H1 (cell line): ENCODE results near the gene ERAP2. TPM values are rescaled to one million over a fixed set of nuclear protein-coding genes. Genes with fewer than 3 reads are reported as not detected.

ENCODE experiments used
- CTCF ChIA-PET: fragments of 300-600 bp; sonication (Branson Sonifier 250); formaldehyde crosslinking; loops from one replicate; lab custom pipeline; 2021; ENCODE audit not compliant: partially characterized antibody; lab: Charles Lee
- POLR2A ChIA-PET: fragments of 300-600 bp; sonication (Branson Sonifier 250); formaldehyde crosslinking; loops from one replicate; lab custom pipeline; 2021; ENCODE audit warnings: inconsistent platforms; ENCODE audit not compliant: partially characterized antibody; lab: Charles Lee
- DNase-seq, 2 experiments: peaks; one replicate each; pipeline versions ENCODE4 v3.0.0 to v3.0.0-alpha.2; 2010 to 2022; ENCODE audit warnings: low spot score in 2 of 2, low read depth in 1 of 2, mixed read lengths in 1 of 2
- FAIRE-seq: peaks from 2 replicates; lab custom pipeline; 2011; peaks lifted over from hg19 to GRCh38; lab: Jason Lieb, UNC
- H2AFZ ChIP-seq: 2 replicates; pipeline ENCODE4 v1.8.1; 2012; ENCODE audit warnings: low read length, inconsistent platforms
- H2AK5ac ChIP-seq: 2 replicates; pipeline ENCODE4 v1.6.1; 2013; ENCODE audit warnings: low read depth, low read length
- H2BK120ac ChIP-seq: replicated peaks from 2 replicates; pipeline ENCODE3; 2013; ENCODE audit warnings: low read depth, low read length, inconsistent platforms
- H2BK12ac ChIP-seq: 2 replicates; pipeline ENCODE4 v1.6.1; 2013; ENCODE audit warnings: low read depth, low read length
- H2BK15ac ChIP-seq: 2 replicates; pipeline ENCODE4 v1.6.1; 2013; ENCODE audit warnings: low read length
- H2BK20ac ChIP-seq: 2 replicates; pipeline ENCODE4 v1.6.1; 2013; ENCODE audit warnings: low read length
- H2BK5ac ChIP-seq: 2 replicates; pipeline ENCODE4 v1.6.1; 2013; ENCODE audit warnings: low read depth, low read length
- H3K14ac ChIP-seq: 2 replicates; pipeline ENCODE4 v1.6.1; 2013; ENCODE audit warnings: inconsistent platforms; ENCODE audit not compliant: insufficient read length
- H3K18ac ChIP-seq: 2 replicates; pipeline ENCODE4 v1.6.1; 2013; ENCODE audit warnings: low read length; ENCODE audit errors: extremely low read depth
- H3K23ac ChIP-seq: 2 replicates; pipeline ENCODE4 v1.6.1; 2013; ENCODE audit warnings: inconsistent platforms; ENCODE audit not compliant: insufficient read length
- H3K23me2 ChIP-seq: 2 replicates; pipeline ENCODE4 v1.6.1; 2013; ENCODE audit warnings: low read depth, low read length
- H3K27ac ChIP-seq: 2 replicates; pipeline ENCODE4 v1.6.1; 2011; ENCODE audit warnings: low read depth, low read length, inconsistent platforms
- H3K27me3 ChIP-seq, 4 experiments: replicated peaks in 1 of 4; 1 replicate in 1 of 4; 2 replicates in 3 of 4; pipeline versions ENCODE4 v1.6.1 to v1.8.1; 2011 to 2013; ENCODE audit warnings: low read length in 3 of 4, mild to moderate bottlenecking in 3 of 4, inconsistent platforms in 2 of 4, mixed read lengths in 2 of 4, moderate library complexity in 1 of 4; ENCODE audit not compliant: control insufficient read depth in 3 of 4, insufficient read depth in 3 of 4; ENCODE audit errors: extremely low read depth in 1 of 4
- H3K36me3 ChIP-seq, 4 experiments: 2 replicates each; pipeline versions ENCODE4 v1.6.1 to v1.8.1; 2011 to 2013; ENCODE audit warnings: mild to moderate bottlenecking in 4 of 4, low read length in 3 of 4, moderate library complexity in 2 of 4, control low read depth in 1 of 4, inconsistent platforms in 1 of 4; ENCODE audit not compliant: insufficient read depth in 4 of 4, control insufficient read depth in 2 of 4
- H3K4ac ChIP-seq: replicated peaks from 2 replicates; pipeline ENCODE3; 2013; ENCODE audit warnings: low read length, low read depth, mixed read lengths, inconsistent platforms; ENCODE audit not compliant: insufficient read length
- H3K4me1 ChIP-seq, 4 experiments: replicated peaks in 1 of 4; 1 replicate in 1 of 4; 2 replicates in 3 of 4; pipeline versions ENCODE4 v1.6.1 to v1.8.1; 2011 to 2013; ENCODE audit warnings: low read length in 3 of 4, inconsistent platforms in 2 of 4, mixed read lengths in 1 of 4; ENCODE audit not compliant: insufficient read depth in 4 of 4, control insufficient read depth in 3 of 4
- H3K4me2 ChIP-seq, 2 experiments: 2 replicates each; pipeline versions ENCODE4 v1.6.1 to v1.8.1; 2011 to 2013; ENCODE audit warnings: low read depth in 2 of 2, low read length in 2 of 2, control low read depth in 1 of 2, inconsistent platforms in 1 of 2, mild to moderate bottlenecking in 1 of 2; ENCODE audit not compliant: insufficient read depth in 1 of 2
- H3K4me3 ChIP-seq, 4 experiments: fragments of 200-600, 300-600 bp in 1 of 4; sonication (generic), shearing (Covaris generic), sonication (Bioruptor Twin) in 1 of 4; 2 replicates each; pipeline versions ENCODE4 v1.5.1 to v1.8.1; 2011 to 2016; ENCODE audit warnings: low read length in 4 of 4, low read depth in 3 of 4, control low read depth in 2 of 4, inconsistent platforms in 2 of 4, mild to moderate bottlenecking in 2 of 4, mixed read lengths in 1 of 4, moderate library complexity in 1 of 4; ENCODE audit not compliant: insufficient read depth in 2 of 4; ENCODE audit errors: extremely low read depth in 1 of 4
- H3K56ac ChIP-seq: replicated peaks from 2 replicates; pipeline ENCODE3; 2013; ENCODE audit warnings: low read depth, mild to moderate bottlenecking, mixed read lengths, low read length, inconsistent platforms; ENCODE audit not compliant: insufficient read length
- H3K79me1 ChIP-seq: 2 replicates; pipeline ENCODE4 v1.6.1; 2013; ENCODE audit warnings: low read depth, low read length, control low read depth
- H3K79me2 ChIP-seq, 2 experiments: 2 replicates each; pipeline versions ENCODE4 v1.6.1 to v1.8.1; 2012 to 2013; ENCODE audit warnings: low read length in 2 of 2, mild to moderate bottlenecking in 2 of 2, inconsistent platforms in 1 of 2; ENCODE audit not compliant: insufficient read depth in 2 of 2, control insufficient read depth in 1 of 2
- H3K9ac ChIP-seq, 4 experiments: replicated peaks in 1 of 4; 1 replicate in 1 of 4; 2 replicates in 3 of 4; pipeline versions ENCODE4 v1.6.1 to v1.8.1; 2011 to 2013; ENCODE audit warnings: low read depth in 3 of 4, low read length in 3 of 4, control low read depth in 2 of 4, mild to moderate bottlenecking in 2 of 4, moderate library complexity in 2 of 4, inconsistent platforms in 1 of 4; ENCODE audit errors: extremely low read depth in 1 of 4
- H3K9me3 ChIP-seq, 2 experiments: 2 replicates each; pipeline versions ENCODE4 v1.6.1 to v1.8.1; 2012 to 2013; ENCODE audit warnings: mild to moderate bottlenecking in 2 of 2, moderate library complexity in 2 of 2, control low read depth in 1 of 2, inconsistent platforms in 1 of 2, low read depth in 1 of 2, low read length in 1 of 2, mixed read lengths in 1 of 2; ENCODE audit not compliant: insufficient read depth in 2 of 2
- H4K20me1 ChIP-seq, 2 experiments: replicated peaks in 1 of 2; 2 replicates each; pipeline versions ENCODE3 to v1.8.1; 2011 to 2013; ENCODE audit warnings: inconsistent platforms in 2 of 2, low read length in 2 of 2, mild to moderate bottlenecking in 1 of 2; ENCODE audit not compliant: insufficient read depth in 2 of 2, control insufficient read depth in 1 of 2
- H4K5ac ChIP-seq: 2 replicates; pipeline ENCODE4 v1.6.1; 2013; ENCODE audit warnings: low read length, low read depth, mixed read lengths, inconsistent platforms; ENCODE audit not compliant: insufficient read length
- H4K8ac ChIP-seq: 2 replicates; pipeline ENCODE4 v1.8.0; 2013; ENCODE audit warnings: mild to moderate bottlenecking, moderate library complexity, low read length, inconsistent platforms; ENCODE audit not compliant: insufficient read depth; ENCODE audit errors: extremely low read depth
- H4K91ac ChIP-seq: replicated peaks from 2 replicates; pipeline ENCODE3; 2013; ENCODE audit warnings: low read length, mixed read lengths, inconsistent platforms; ENCODE audit not compliant: insufficient read length
- BACH1 ChIP-seq: IDR thresholded peaks from 2 replicates; pipeline ENCODE4 v1.6.1; 2012; ENCODE audit warnings: low read length, improper control_type of control experiment
- GABPA ChIP-seq: IDR thresholded peaks from 2 replicates; pipeline ENCODE4 v1.6.1; 2011; ENCODE audit warnings: mild to moderate bottlenecking, low read length, moderate library complexity, borderline replicate concordance; ENCODE audit not compliant: insufficient read depth
- HDAC2 ChIP-seq, 2 experiments: fragments of 300-600 bp in 1 of 2; sonication (generic) in 1 of 2; IDR thresholded peaks; 2 replicates each; pipeline ENCODE4 v1.6.1; 2011 to 2012; ENCODE audit warnings: low read depth in 2 of 2, low read length in 2 of 2, mild to moderate bottlenecking in 2 of 2, moderate library complexity in 2 of 2, borderline replicate concordance in 1 of 2, inconsistent platforms in 1 of 2
- JUN ChIP-seq: IDR thresholded peaks from 2 replicates; pipeline ENCODE4 v1.6.1; 2011; ENCODE audit warnings: low read depth, mild to moderate bottlenecking, improper control_type of control experiment, low read length
- KDM4A ChIP-seq: IDR thresholded peaks from one replicate; pipeline ENCODE4 v1.7.1; 2012; ENCODE audit warnings: low read depth, mild to moderate bottlenecking, moderate library complexity, low read length, inconsistent platforms; ENCODE audit not compliant: severe bottlenecking
- NANOG ChIP-seq: IDR thresholded peaks from 2 replicates; pipeline ENCODE4 v1.6.1; 2011; ENCODE audit warnings: low read length, low read depth, mild to moderate bottlenecking, inconsistent platforms; ENCODE audit not compliant: insufficient read depth, poor library complexity, severe bottlenecking
- POLR2A ChIP-seq, 2 experiments: IDR thresholded peaks; 1 replicate in 1 of 2; 2 replicates in 1 of 2; pipeline ENCODE4 v1.6.1; 2011; ENCODE audit warnings: low read depth in 2 of 2, low read length in 2 of 2, mild to moderate bottlenecking in 2 of 2; ENCODE audit errors: control extremely low read depth in 1 of 2
- POLR2AphosphoS5 ChIP-seq: IDR thresholded peaks from 2 replicates; pipeline ENCODE4 v1.6.1; 2011; ENCODE audit warnings: low read depth, low read length
- RBBP5 ChIP-seq: IDR thresholded peaks from 2 replicates; pipeline ENCODE4 v1.7.1; 2012; ENCODE audit warnings: low read depth, mild to moderate bottlenecking, inconsistent platforms, low read length, moderate library complexity, borderline replicate concordance
- RFX5 ChIP-seq: IDR thresholded peaks from 2 replicates; pipeline ENCODE4 v1.6.1; 2011; ENCODE audit warnings: low read depth, low read length, improper control_type of control experiment, borderline replicate concordance
- SIRT6 ChIP-seq: IDR thresholded peaks from one replicate; pipeline ENCODE4 v1.7.1; 2012; ENCODE audit warnings: low read length, inconsistent platforms
- WGBS, 2 experiments: shearing (Covaris generic) in 1 of 2; methylation state at CpG; one replicate each; pipeline versions ENCODE4 v1.1.6 to v1.1.7; 2013 to 2015; ENCODE audit warnings: low lambda C conversion rate in 2 of 2, mixed read lengths in 2 of 2, inconsistent platforms in 1 of 2, low coverage in 1 of 2, missing lambda C conversion rate in 1 of 2; ENCODE audit not compliant: insufficient replicate concordance in 2 of 2, insufficient coverage in 1 of 2, insufficient read length in 1 of 2; ENCODE audit errors: extremely low coverage in 1 of 2, missing lambda C conversion rate in 1 of 2; 5-methylcytosine and 5-hydroxymethylcytosine counted together
- polyA plus RNA-seq, 7 experiments: library from polyadenylated mRNA; depleted of rRNA in 3 of 7; stranded (reverse) in 5 of 7; unstranded in 2 of 7; fragments of >200 nt in 5 of 7; fragments of 200-250 nt in 2 of 7; gene quantifications; 1 replicate in 5 of 7; 2 replicates in 1 of 7; 4 replicates in 1 of 7; pipeline versions ENCODE4 v1.2.1 to v1.2.3, GENCODE V29; 2011 to 2013; ENCODE audit warnings: missing spikeins in 2 of 7, mixed read lengths in 2 of 7
- total RNA-seq: library from RNA; stranded (reverse); fragmentation: NEBNext Ultra II Directional; extraction: Animal tissue kit (Norgen Biotek cat#: 25700); gene quantifications from 2 replicates; pipeline ENCODE4 v1.2.1, GENCODE V29; 2021
- TF ChIP-seq, protein P1 (sequence below), 3 experiments: IDR thresholded peaks; 1 replicate in 2 of 3; 2 replicates in 1 of 3; pipeline versions ENCODE4 v1.5.1 to v1.6.1; 2011; ENCODE audit warnings: low read length in 3 of 3, mild to moderate bottlenecking in 3 of 3, inconsistent platforms in 2 of 3, low read depth in 1 of 3, moderate library complexity in 1 of 3; ENCODE audit not compliant: insufficient read depth in 1 of 3; ENCODE audit errors: control extremely low read depth in 1 of 3

ERAP2 gene
- total and polyA plus RNA-seq, 2 of the 8 experiments (the other 6 are each of a cell fraction or from before 2014, with no cell fraction given), result 0.14 TPM; not detected in 1

DNA sequence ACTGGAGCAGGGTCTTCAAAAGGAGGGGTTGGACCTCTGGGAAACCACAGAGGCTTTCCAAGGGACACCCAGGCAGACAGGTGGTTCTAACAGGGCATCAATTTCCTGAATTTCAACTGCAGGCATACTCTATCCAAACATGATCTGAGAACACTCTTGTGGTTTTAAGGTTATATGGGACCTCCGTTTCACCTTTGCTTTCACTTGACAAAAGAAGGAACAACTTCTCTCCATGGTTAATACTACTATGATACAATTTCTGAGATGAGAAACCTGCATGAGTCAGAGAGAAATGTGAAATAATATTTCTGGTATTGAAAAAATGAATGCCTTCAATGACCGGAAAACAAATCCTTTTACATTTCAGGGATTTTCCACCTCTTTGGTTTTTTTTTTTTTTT lies 40.5 kb upstream of the ERAP2 start:
- no peak overlapping the region for H4K91ac ChIP-seq
- 93% methylated on average over 2 of the region's 2 CpGs; no CpG with 5 or more reads in 1 of the 2 experiments for WGBS, 2 experiments
- H2BK120ac ChIP-seq, result no peak overlapping the region
- no peak overlapping the region for H3K56ac ChIP-seq
- no peak overlapping the region for H3K4ac ChIP-seq
- H2BK12ac ChIP-seq, result no peak overlapping the region
- FAIRE-seq (no peak), DNase-seq (no peak)
- H3K9me3 ChIP-seq, result no peaks in the 10 kb centered on the region
- H3K23me2 ChIP-seq, result no peaks in the 10 kb centered on the region
- ChIA-PET CTCF (no interaction called here), POLR2A (no interaction called here)
- H2BK15ac ChIP-seq, result no peak overlapping the region
- no peaks in the 10 kb centered on the region for H4K20me1 ChIP-seq
- no peaks in the 10 kb centered on the region for H3K79me1 ChIP-seq
- no peak overlapping the region for H2BK20ac ChIP-seq
- H3K36me3 ChIP-seq, result no peaks in the 10 kb centered on the region
- H3K9ac ChIP-seq, result no peak overlapping the region
- no peaks in the 10 kb centered on the region; a peak in 1 of 7 replicates for H3K27me3 ChIP-seq
- H3K4me3 ChIP-seq, result no peak overlapping the region
- no peak overlapping the region for H2AK5ac ChIP-seq
- no peaks in the 10 kb centered on the region for H3K79me2 ChIP-seq
- no peaks in the 10 kb centered on the region; a peak in 1 of 7 replicates for H3K4me1 ChIP-seq
- no peak overlapping the region for H2AFZ ChIP-seq
- H3K4me2 ChIP-seq, result no peak overlapping the region
- H3K23ac ChIP-seq, result no peak overlapping the region
- no peak overlapping the region for H4K5ac ChIP-seq
- no peak overlapping the region for H3K14ac ChIP-seq
- no peak overlapping the region for H4K8ac ChIP-seq
- no peak overlapping the region for H3K18ac ChIP-seq
- H2BK5ac ChIP-seq, result no peak overlapping the region
- H3K27ac ChIP-seq, result no peak overlapping the region
- TF ChIP-seq, protein P1, sequence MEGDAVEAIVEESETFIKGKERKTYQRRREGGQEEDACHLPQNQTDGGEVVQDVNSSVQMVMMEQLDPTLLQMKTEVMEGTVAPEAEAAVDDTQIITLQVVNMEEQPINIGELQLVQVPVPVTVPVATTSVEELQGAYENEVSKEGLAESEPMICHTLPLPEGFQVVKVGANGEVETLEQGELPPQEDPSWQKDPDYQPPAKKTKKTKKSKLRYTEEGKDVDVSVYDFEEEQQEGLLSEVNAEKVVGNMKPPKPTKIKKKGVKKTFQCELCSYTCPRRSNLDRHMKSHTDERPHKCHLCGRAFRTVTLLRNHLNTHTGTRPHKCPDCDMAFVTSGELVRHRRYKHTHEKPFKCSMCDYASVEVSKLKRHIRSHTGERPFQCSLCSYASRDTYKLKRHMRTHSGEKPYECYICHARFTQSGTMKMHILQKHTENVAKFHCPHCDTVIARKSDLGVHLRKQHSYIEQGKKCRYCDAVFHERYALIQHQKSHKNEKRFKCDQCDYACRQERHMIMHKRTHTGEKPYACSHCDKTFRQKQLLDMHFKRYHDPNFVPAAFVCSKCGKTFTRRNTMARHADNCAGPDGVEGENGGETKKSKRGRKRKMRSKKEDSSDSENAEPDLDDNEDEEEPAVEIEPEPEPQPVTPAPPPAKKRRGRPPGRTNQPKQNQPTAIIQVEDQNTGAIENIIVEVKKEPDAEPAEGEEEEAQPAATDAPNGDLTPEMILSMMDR (IDR thresholded peaks at IDR 0.05; ENCODE audit: control extremely low read depth in 1 of 3, insufficient read depth in 1 of 3, low read depth in 1 of 3, low read length in 3 of 3), result no peak
- TF ChIP-seq HDAC2 (IDR thresholded peaks at IDR 0.05; ENCODE audit: borderline replicate concordance in 1 of 2, low read depth in 2 of 2, low read length in 2 of 2) (no peak), KDM4A (no peak), BACH1 (no peak), RBBP5 (no peak), JUN (no peak), NANOG (no peak), POLR2A (IDR thresholded peaks at IDR 0.05; ENCODE audit: control extremely low read depth in 1 of 2, low read depth in 2 of 2, low read length in 2 of 2) (no peak), SIRT6 (no peak), POLR2AphosphoS5 (no peak), GABPA (no peak), RFX5 (no peak)
